Peyer's patch (tissue), 4 donors: ENCODE data around the gene MICAL3. TPM values are rescaled to one million over a fixed set of nuclear protein-coding genes. Genes with fewer than 3 reads are reported as not detected.

ENCODE experiments used
- DNase-seq, 3 donors: peaks; one replicate each; pipeline ENCODE4 v3.0.0-alpha.2; 2017 to 2019
- H3K27ac ChIP-seq, 4 donors: fragments of 200-600 bp; sonication (generic); one replicate each; pipeline ENCODE4 v1.5.1; 2016 to 2019
- H3K27me3 ChIP-seq, 2 donors: fragments of 200-600 bp; sonication (generic); one replicate each; pipeline ENCODE4 v1.5.1; 2019
- H3K36me3 ChIP-seq, 3 donors: fragments of 200-600 bp; sonication (generic); one replicate each; pipeline ENCODE4 v1.5.1; 2016 to 2019
- H3K4me1 ChIP-seq, 4 donors: fragments of 200-600 bp; sonication (generic); one replicate each; pipeline ENCODE4 v1.5.1; 2016 to 2019
- H3K4me3 ChIP-seq, 4 donors: fragments of 200-600 bp; sonication (generic); 1 replicate in 3 of 4; 2 replicates in 1 of 4; pipeline ENCODE4 v1.5.1; 2016 to 2019; ENCODE audit warnings: mild to moderate bottlenecking in 1 of 4
- H3K9me3 ChIP-seq, 4 donors: fragments of 200-600 bp; sonication (generic); one replicate each; pipeline ENCODE4 v1.5.1; 2016 to 2019; ENCODE audit warnings: mild to moderate bottlenecking in 1 of 4
- CTCF ChIP-seq, 6 experiments: fragments of 450-650 bp in 4 of 6; fragments of 200-600 bp in 2 of 6; sonication (generic) in 1 of 6; IDR thresholded peaks; one replicate each; pipeline ENCODE4 v1.5.1; 2017 to 2019; ENCODE audit warnings: antibody characterized with exemption in 6 of 6, mild to moderate bottlenecking in 3 of 6, moderate library complexity in 1 of 6
- POLR2A ChIP-seq, 2 donors: fragments of 450-650 bp; IDR thresholded peaks; one replicate each; pipeline ENCODE4 v1.5.1; 2017; ENCODE audit warnings: antibody characterized with exemption in 2 of 2, mild to moderate bottlenecking in 2 of 2, moderate library complexity in 2 of 2
- total RNA-seq, 4 donors: library from RNA; depleted of rRNA; stranded (reverse); fragments of >200 nt; gene quantifications; one replicate each; pipeline ENCODE4 v1.1.0, GENCODE V29; 2016

Gene MICAL3
- total RNA-seq, 4 donors from 2014 or later: 68.5 to 99.1 (median 88.7) TPM

GRCh38 chr22:17825876-17826550 is 198.3 kb downstream of the MICAL3 start:
- Histone ChIP-seq H3K36me3 (peaks cover 0 to 69% (median 0%) of the 10 kb centered on the region in 3 donors), H3K27me3 (no peaks in the 10 kb centered on the region), H3K4me1 (peaks cover 0 to 16% (median 0%) of the 10 kb centered on the region in 4 donors), H3K4me3 (no peak overlapping the region), H3K27ac (no peak overlapping the region), H3K9me3 (no peaks in the 10 kb centered on the region)
- no peak for TF ChIP-seq POLR2A (IDR thresholded peaks at IDR 0.05)
- TF ChIP-seq CTCF (IDR thresholded peaks at IDR 0.05): no peak
- no peak for DNase-seq

- H3K36me3 ChIP-seq: peaks cover 0 to 70% (median 0%) of the 10 kb centered on the region in 3 donors
- H3K4me3 ChIP-seq: no peak overlapping the region
- TF ChIP-seq POLR2A (IDR thresholded peaks at IDR 0.05) (no peak), CTCF (IDR thresholded peaks at IDR 0.05) (no peak)
- no peak overlapping the region for H3K27ac ChIP-seq
- no peak for DNase-seq
- H3K9me3 ChIP-seq: no peaks in the 10 kb centered on the region
- peaks cover 0 to under 1% (median 0%) of the 10 kb centered on the region in 4 donors for H3K4me1 ChIP-seq
- H3K27me3 ChIP-seq: no peaks in the 10 kb centered on the region
Measured at GRCh38 chr22:17824457-17824856, 199.9 kb downstream of the MICAL3 start.

GRCh38 chr22:17823964-17824363 is 200.4 kb downstream of the MICAL3 start:
- no peak overlapping the region for H3K4me3 ChIP-seq
- no peak for TF ChIP-seq CTCF (IDR thresholded peaks at IDR 0.05)
- no peaks in the 10 kb centered on the region for H3K4me1 ChIP-seq
- peaks cover 0 to 75% (median 0%) of the 10 kb centered on the region in 3 donors for H3K36me3 ChIP-seq
- no peak for DNase-seq
- no peaks in the 10 kb centered on the region for H3K9me3 ChIP-seq
- H3K27me3 ChIP-seq: no peaks in the 10 kb centered on the region
- H3K27ac ChIP-seq: no peak overlapping the region

DNA sequence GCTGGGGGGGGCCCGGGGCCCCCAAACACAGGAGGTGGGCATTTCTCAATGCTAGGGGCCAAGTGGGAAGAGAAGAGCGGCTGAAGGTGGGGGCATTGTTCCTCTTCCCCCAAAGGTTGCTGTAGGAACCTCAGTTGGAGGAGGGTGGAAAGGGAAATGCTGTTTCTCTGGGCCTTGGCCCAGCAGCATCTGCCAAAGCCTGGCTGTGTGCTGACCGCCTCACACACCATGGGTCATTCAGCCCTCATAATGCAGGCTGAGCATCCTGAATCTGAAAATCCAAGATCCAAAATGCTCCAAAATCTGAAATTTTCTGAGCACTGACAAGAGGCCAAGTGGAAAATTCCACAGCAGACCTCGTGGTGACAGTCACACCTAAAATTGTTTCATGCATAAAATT is 201.1 kb downstream of the MICAL3 start:
- no peak for TF ChIP-seq CTCF (IDR thresholded peaks at IDR 0.05)
- TF ChIP-seq POLR2A (IDR thresholded peaks at IDR 0.05): no peak
- H3K36me3 ChIP-seq: peaks cover 0 to 76% (median 0%) of the 10 kb centered on the region in 3 donors
- no peaks in the 10 kb centered on the region for H3K9me3 ChIP-seq
- no peak overlapping the region for H3K4me3 ChIP-seq
- no peaks in the 10 kb centered on the region for H3K4me1 ChIP-seq
- H3K27me3 ChIP-seq: no peaks in the 10 kb centered on the region
- no peak overlapping the region for H3K27ac ChIP-seq
- no peak for DNase-seq

GRCh38 chr22:17822087-17822486 is 202.3 kb downstream of the MICAL3 start:
- peaks cover 0 to 76% (median 0%) of the 10 kb centered on the region in 3 donors for H3K36me3 ChIP-seq
- TF ChIP-seq POLR2A (IDR thresholded peaks at IDR 0.05): no peak
- no peak for TF ChIP-seq CTCF (IDR thresholded peaks at IDR 0.05)
- H3K9me3 ChIP-seq: no peaks in the 10 kb centered on the region
- no peak for DNase-seq
- H3K4me3 ChIP-seq: no peak overlapping the region
- no peaks in the 10 kb centered on the region for H3K27me3 ChIP-seq
- no peak overlapping the region for H3K27ac ChIP-seq
- H3K4me1 ChIP-seq: no peaks in the 10 kb centered on the region
